K562 (cell line): Measurements from ENCODE around the gene LHPP.

Source experiments
- ELF1 ChIP-seq: fragments of 200-800 bp; sonication (Bioruptor generic); IDR thresholded peaks from 2 replicates; pipeline ENCODE4 v1.6.1; 2016; ENCODE audit warnings: missing genetic modification characterization, missing compliant biosample characterization
- EP300 ChIP-seq: IDR thresholded peaks from 2 replicates; pipeline ENCODE4 v1.6.1; 2012; ENCODE audit warnings: low read length, improper control_type of control experiment
- GABPB1 ChIP-seq: sonication (generic); formaldehyde crosslinking; IDR thresholded peaks from 2 replicates; pipeline ENCODE4 v1.8.0; 2022; ENCODE audit warnings: mild to moderate bottlenecking, missing genetic modification reagents
- POLR2AphosphoS5 ChIP-seq: IDR thresholded peaks from 2 replicates; pipeline ENCODE4 v1.6.1; 2011; ENCODE audit warnings: mild to moderate bottlenecking, low read depth, low read length, moderate library complexity; ENCODE audit not compliant: control insufficient read depth, insufficient read depth
- TAF9B ChIP-seq: fragments of 450-650 bp; IDR thresholded peaks from 2 replicates; pipeline ENCODE4 v1.6.1; 2018; ENCODE audit warnings: mild to moderate bottlenecking; ENCODE audit not compliant: partially characterized antibody
- TF ChIP-seq, protein P1 (sequence below): fragments of 250-450 bp; sonication (Bioruptor Pico); IDR thresholded peaks from 2 replicates; pipeline ENCODE4 v1.5.0; 2022; ENCODE audit warnings: mild to moderate bottlenecking
- TF ChIP-seq, protein P2 (sequence below), 3 experiments: IDR thresholded peaks in 2 of 3; conservative IDR thresholded peaks in 1 of 3; 2 replicates each; pipeline ENCODE4 v1.5.1; 2011 to 2012; ENCODE audit warnings: low read length in 3 of 3, mild to moderate bottlenecking in 3 of 3, control low read depth in 2 of 3, improper control_type of control experiment in 1 of 3, inconsistent platforms in 1 of 3, low read depth in 1 of 3, mixed read lengths in 1 of 3, moderate library complexity in 1 of 3; ENCODE audit not compliant: insufficient read depth in 2 of 3
- TF ChIP-seq, protein P3 (sequence below): fragments of 450-650 bp; IDR thresholded peaks from 2 replicates; pipeline ENCODE4 v1.6.1; 2016; ENCODE audit warnings: low read depth

DNA sequence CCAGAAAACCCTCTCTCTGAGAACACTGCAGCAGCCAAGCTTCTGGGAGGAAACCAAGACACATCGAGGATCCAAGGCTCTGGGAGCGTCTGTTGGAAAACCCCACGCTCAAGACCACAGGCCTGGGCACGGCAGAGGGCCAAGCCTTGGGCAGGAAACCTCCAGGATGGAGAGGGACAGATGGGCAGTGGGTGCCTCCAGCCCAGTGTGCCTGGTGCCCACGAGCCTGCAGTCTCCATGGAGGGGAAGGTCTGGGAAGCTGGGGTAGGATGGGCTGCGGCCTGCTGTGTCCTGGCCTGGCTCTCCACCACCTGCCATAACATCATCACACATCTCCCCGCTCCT lies 186.5 kb downstream of the LHPP start:
- TF ChIP-seq GABPB1 (CRISPR knock-in tag) (no peak), EP300 (no peak), ELF1 (tag) (no peak), POLR2AphosphoS5 (no peak), TAF9B (no peak)
- TF ChIP-seq, protein P1, sequence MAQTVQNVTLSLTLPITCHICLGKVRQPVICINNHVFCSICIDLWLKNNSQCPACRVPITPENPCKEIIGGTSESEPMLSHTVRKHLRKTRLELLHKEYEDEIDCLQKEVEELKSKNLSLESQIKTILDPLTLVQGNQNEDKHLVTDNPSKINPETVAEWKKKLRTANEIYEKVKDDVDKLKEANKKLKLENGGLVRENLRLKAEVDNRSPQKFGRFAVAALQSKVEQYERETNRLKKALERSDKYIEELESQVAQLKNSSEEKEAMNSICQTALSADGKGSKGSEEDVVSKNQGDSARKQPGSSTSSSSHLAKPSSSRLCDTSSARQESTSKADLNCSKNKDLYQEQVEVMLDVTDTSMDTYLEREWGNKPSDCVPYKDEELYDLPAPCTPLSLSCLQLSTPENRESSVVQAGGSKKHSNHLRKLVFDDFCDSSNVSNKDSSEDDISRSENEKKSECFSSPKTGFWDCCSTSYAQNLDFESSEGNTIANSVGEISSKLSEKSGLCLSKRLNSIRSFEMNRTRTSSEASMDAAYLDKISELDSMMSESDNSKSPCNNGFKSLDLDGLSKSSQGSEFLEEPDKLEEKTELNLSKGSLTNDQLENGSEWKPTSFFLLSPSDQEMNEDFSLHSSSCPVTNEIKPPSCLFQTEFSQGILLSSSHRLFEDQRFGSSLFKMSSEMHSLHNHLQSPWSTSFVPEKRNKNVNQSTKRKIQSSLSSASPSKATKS, result no peak
- TF ChIP-seq, protein P2, sequence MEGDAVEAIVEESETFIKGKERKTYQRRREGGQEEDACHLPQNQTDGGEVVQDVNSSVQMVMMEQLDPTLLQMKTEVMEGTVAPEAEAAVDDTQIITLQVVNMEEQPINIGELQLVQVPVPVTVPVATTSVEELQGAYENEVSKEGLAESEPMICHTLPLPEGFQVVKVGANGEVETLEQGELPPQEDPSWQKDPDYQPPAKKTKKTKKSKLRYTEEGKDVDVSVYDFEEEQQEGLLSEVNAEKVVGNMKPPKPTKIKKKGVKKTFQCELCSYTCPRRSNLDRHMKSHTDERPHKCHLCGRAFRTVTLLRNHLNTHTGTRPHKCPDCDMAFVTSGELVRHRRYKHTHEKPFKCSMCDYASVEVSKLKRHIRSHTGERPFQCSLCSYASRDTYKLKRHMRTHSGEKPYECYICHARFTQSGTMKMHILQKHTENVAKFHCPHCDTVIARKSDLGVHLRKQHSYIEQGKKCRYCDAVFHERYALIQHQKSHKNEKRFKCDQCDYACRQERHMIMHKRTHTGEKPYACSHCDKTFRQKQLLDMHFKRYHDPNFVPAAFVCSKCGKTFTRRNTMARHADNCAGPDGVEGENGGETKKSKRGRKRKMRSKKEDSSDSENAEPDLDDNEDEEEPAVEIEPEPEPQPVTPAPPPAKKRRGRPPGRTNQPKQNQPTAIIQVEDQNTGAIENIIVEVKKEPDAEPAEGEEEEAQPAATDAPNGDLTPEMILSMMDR (IDR thresholded peaks at IDR 0.05 in 2 of 3, conservative IDR thresholded peaks at IDR 0.05 in 1 of 3; ENCODE audit: insufficient read depth in 2 of 3, low read depth in 1 of 3, low read length in 3 of 3), result no peak
- TF ChIP-seq, protein P3, sequence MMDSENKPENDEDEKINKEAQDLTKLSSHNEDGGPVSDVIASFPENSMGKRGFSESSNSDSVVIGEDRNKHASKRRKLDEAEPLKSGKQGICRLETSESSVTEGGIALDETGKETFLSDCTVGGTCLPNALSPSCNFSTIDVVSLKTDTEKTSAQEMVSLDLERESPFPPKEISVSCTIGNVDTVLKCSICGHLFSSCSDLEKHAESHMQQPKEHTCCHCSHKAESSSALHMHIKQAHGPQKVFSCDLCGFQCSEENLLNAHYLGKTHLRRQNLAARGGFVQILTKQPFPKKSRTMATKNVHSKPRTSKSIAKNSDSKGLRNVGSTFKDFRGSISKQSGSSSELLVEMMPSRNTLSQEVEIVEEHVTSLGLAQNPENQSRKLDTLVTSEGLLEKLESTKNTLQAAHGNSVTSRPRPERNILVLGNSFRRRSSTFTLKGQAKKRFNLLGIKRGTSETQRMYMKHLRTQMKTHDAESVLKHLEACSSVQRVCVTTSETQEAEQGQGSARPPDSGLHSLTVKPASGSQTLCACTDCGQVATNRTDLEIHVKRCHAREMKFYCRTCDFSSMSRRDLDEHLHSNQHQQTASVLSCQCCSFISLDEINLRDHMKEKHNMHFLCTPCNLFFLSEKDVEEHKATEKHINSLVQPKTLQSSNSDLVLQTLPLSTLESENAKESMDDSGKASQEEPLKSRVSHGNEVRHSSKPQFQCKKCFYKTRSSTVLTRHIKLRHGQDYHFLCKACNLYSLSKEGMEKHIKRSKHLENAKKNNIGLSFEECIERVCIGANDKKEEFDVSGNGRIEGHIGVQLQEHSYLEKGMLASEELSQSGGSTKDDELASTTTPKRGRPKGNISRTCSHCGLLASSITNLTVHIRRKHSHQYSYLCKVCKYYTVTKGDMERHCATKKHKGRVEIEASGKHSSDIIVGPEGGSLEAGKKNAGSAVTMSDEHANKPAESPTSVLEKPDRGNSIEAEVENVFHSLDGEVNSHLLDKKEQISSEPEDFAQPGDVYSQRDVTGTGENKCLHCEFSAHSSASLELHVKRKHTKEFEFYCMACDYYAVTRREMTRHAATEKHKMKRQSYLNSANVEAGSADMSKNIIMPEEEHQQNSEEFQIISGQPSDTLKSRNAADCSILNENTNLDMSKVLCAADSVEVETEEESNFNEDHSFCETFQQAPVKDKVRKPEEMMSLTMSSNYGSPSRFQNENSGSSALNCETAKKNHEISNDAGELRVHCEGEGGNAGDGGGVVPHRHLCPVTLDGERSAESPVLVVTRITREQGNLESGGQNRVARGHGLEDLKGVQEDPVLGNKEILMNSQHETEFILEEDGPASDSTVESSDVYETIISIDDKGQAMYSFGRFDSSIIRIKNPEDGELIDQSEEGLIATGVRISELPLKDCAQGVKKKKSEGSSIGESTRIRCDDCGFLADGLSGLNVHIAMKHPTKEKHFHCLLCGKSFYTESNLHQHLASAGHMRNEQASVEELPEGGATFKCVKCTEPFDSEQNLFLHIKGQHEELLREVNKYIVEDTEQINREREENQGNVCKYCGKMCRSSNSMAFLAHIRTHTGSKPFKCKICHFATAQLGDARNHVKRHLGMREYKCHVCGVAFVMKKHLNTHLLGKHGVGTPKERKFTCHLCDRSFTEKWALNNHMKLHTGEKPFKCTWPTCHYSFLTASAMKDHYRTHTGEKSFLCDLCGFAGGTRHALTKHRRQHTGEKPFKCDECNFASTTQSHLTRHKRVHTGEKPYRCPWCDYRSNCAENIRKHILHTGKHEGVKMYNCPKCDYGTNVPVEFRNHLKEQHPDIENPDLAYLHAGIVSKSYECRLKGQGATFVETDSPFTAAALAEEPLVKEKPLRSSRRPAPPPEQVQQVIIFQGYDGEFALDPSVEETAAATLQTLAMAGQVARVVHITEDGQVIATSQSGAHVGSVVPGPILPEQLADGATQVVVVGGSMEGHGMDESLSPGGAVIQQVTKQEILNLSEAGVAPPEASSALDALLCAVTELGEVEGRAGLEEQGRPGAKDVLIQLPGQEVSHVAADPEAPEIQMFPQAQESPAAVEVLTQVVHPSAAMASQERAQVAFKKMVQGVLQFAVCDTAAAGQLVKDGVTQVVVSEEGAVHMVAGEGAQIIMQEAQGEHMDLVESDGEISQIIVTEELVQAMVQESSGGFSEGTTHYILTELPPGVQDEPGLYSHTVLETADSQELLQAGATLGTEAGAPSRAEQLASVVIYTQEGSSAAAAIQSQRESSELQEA, result no peak
